Large intestine (tissue), 3 donors: ENCODE data around the gene METRN. TPM values are rescaled to one million over a fixed set of nuclear protein-coding genes. Genes with fewer than 3 reads are reported as not detected.
"Not testable (repeated sequence)": the region's sequence is repeated elsewhere in the genome, so short reads cannot be mapped to it uniquely, and the experiment has no call there.

Experiments
- DNase-seq, 2 donors: peaks; one replicate each; pipeline versions ENCODE4 v3.0.0 to v3.0.0-alpha.2; 2013
- H3K27ac ChIP-seq: one replicate; pipeline ENCODE4 v1.5.1; 2013; ENCODE audit warnings: low read length
- H3K27me3 ChIP-seq: 2 replicates; pipeline ENCODE4 v1.6.1; 2013; ENCODE audit warnings: low read length; ENCODE audit not compliant: control insufficient read depth, insufficient read depth
- H3K36me3 ChIP-seq: 2 replicates; pipeline ENCODE4 v1.6.1; 2013; ENCODE audit warnings: low read length; ENCODE audit not compliant: control insufficient read depth, insufficient read depth
- H3K4me1 ChIP-seq: one replicate; pipeline ENCODE4 v1.6.1; 2013; ENCODE audit warnings: low read length; ENCODE audit not compliant: control insufficient read depth, insufficient read depth
- H3K4me3 ChIP-seq: one replicate; pipeline ENCODE4 v1.5.1; 2013; ENCODE audit warnings: low read length
- H3K9me3 ChIP-seq: one replicate; pipeline ENCODE4 v1.6.1; 2013; ENCODE audit warnings: mild to moderate bottlenecking, low read depth, low read length, moderate library complexity; ENCODE audit not compliant: control insufficient read depth
- WGBS: methylation state at CpG from one replicate; pipeline ENCODE4 v1.1.5; 2013; ENCODE audit warnings: low lambda C conversion rate; ENCODE audit not compliant: insufficient coverage; 5-methylcytosine and 5-hydroxymethylcytosine counted together
- polyA plus RNA-seq: library from polyadenylated mRNA; unstranded; fragments of 120-200 nt; gene quantifications from one replicate; pipeline ENCODE4 v1.2.1, GENCODE V29; 2013

The METRN gene
- polyA plus RNA-seq, 1 donor: 18.9 TPM

GRCh38 chr16:741986-742629, 27.2 kb downstream of the METRN start:
- H3K4me3 ChIP-seq: no peak overlapping the region
- no peak for DNase-seq
- no peak overlapping the region for H3K27ac ChIP-seq
- no peaks in the 10 kb centered on the region for H3K27me3 ChIP-seq
- H3K36me3 ChIP-seq: peaks cover 12% of the 10 kb centered on the region
- no peaks in the 10 kb centered on the region for H3K9me3 ChIP-seq
- peaks cover 10% of the 10 kb centered on the region for H3K4me1 ChIP-seq
- 100% methylated on average over 4 of the region's 15 CpGs for WGBS

GRCh38 chr16:742894-743293, 28.0 kb downstream of the METRN start:
- WGBS: 59% methylated on average over 2 of the region's 14 CpGs
- not testable (repeated sequence) for DNase-seq, H3K9me3 ChIP-seq, H3K27me3 ChIP-seq, H3K4me3 ChIP-seq, H3K36me3 ChIP-seq, H3K27ac ChIP-seq
- peaks cover 10% of the 10 kb centered on the region for H3K4me1 ChIP-seq

GRCh38 chr16:743794-744500, 29.0 kb downstream of the METRN start:
- peaks cover 2% of the 10 kb centered on the region for H3K36me3 ChIP-seq
- H3K9me3 ChIP-seq: no peaks in the 10 kb centered on the region
- no peak overlapping the region for H3K4me3 ChIP-seq
- WGBS: no CpG with 5 or more reads among the region's 21 CpGs
- H3K27ac ChIP-seq: no peak overlapping the region
- no peak for DNase-seq
- no peaks in the 10 kb centered on the region for H3K27me3 ChIP-seq
- H3K4me1 ChIP-seq: peaks cover 10% of the 10 kb centered on the region

- no CpG with 5 or more reads among the region's 14 CpGs for WGBS
- Histone ChIP-seq H3K27me3 (no peaks in the 10 kb centered on the region), H3K27ac (no peak overlapping the region), H3K36me3 (no peaks in the 10 kb centered on the region), H3K4me3 (no peak overlapping the region), H3K4me1 (no peaks in the 10 kb centered on the region), H3K9me3 (no peaks in the 10 kb centered on the region)
- peak in 1 of 2 donors; percentile 38 for DNase-seq
These were observed 30.8 kb downstream of the METRN start for GRCh38 chr16:745739-746138.

- H3K36me3 ChIP-seq: no peaks in the 10 kb centered on the region
- no peak overlapping the region for H3K4me3 ChIP-seq
- no peak overlapping the region for H3K27ac ChIP-seq
- H3K27me3 ChIP-seq: peaks cover 9% of the 10 kb centered on the region
- no peak for DNase-seq
- H3K4me1 ChIP-seq: no peaks in the 10 kb centered on the region
- WGBS: no CpG with 5 or more reads among the region's 13 CpGs
- H3K9me3 ChIP-seq: no peaks in the 10 kb centered on the region
These were observed 31.7 kb downstream of the METRN start for GRCh38 chr16:746637-747036.

- Histone ChIP-seq H3K36me3 (no peaks in the 10 kb centered on the region), H3K4me1 (no peaks in the 10 kb centered on the region), H3K9me3 (no peaks in the 10 kb centered on the region), H3K4me3 (no peak overlapping the region), H3K27me3 (peaks cover 13% of the 10 kb centered on the region), H3K27ac (no peak overlapping the region)
- WGBS: no CpG with 5 or more reads among the region's 39 CpGs
- no peak for DNase-seq
These were observed 33.2 kb downstream of the METRN start for GRCh38 chr16:747978-748746.

GRCh38 chr16:749010-749409, 34.1 kb downstream of the METRN start:
- Histone ChIP-seq H3K36me3 (no peaks in the 10 kb centered on the region), H3K4me3 (no peak overlapping the region), H3K9me3 (no peaks in the 10 kb centered on the region), H3K27me3 (peaks cover 13% of the 10 kb centered on the region), H3K27ac (no peak overlapping the region), H3K4me1 (no peaks in the 10 kb centered on the region)
- WGBS: 100% methylated on average over 2 of the region's 6 CpGs
- no peak for DNase-seq

GRCh38 chr16:750485-750884, 35.6 kb downstream of the METRN start:
- Histone ChIP-seq H3K4me1 (no peaks in the 10 kb centered on the region), H3K4me3 (no peak overlapping the region), H3K27ac (no peak overlapping the region), H3K27me3 (peaks cover 13% of the 10 kb centered on the region), H3K9me3 (no peaks in the 10 kb centered on the region), H3K36me3 (no peaks in the 10 kb centered on the region)
- DNase-seq: no peak
- no CpG with 5 or more reads among the region's 9 CpGs for WGBS

- H3K27ac ChIP-seq: no peak overlapping the region
- no peak overlapping the region for H3K4me3 ChIP-seq
- H3K27me3 ChIP-seq: peaks cover 14% of the 10 kb centered on the region
- no peaks in the 10 kb centered on the region for H3K36me3 ChIP-seq
- no peaks in the 10 kb centered on the region for H3K9me3 ChIP-seq
- no peaks in the 10 kb centered on the region for H3K4me1 ChIP-seq
- no CpG with 5 or more reads among the region's 39 CpGs for WGBS
- no peak for DNase-seq
These were observed 36.5 kb downstream of the METRN start for GRCh38 chr16:751152-752006.

- DNase-seq: peak in 1 of 2 donors; percentile 48
These were observed 37.0 kb downstream of the METRN start for GRCh38 chr16:752007-752312.

More at GRCh38 chr16:752007-752312, 37.0 kb downstream of the METRN start:
- WGBS: no CpG with 5 or more reads among the region's 10 CpGs
- H3K9me3 ChIP-seq: no peaks in the 10 kb centered on the region
- H3K4me1 ChIP-seq: no peaks in the 10 kb centered on the region
- H3K36me3 ChIP-seq: no peaks in the 10 kb centered on the region
- peaks cover 15% of the 10 kb centered on the region for H3K27me3 ChIP-seq
- no peak overlapping the region for H3K27ac ChIP-seq
- no peak overlapping the region for H3K4me3 ChIP-seq
